Keratinocyte (primary cell): ENCODE data around the gene G6PC1. TPM values are rescaled to one million over a fixed set of nuclear protein-coding genes. Genes with fewer than 3 reads are reported as not detected.
"Not testable (repeated sequence)": the region's sequence is repeated elsewhere in the genome, so short reads cannot be mapped to it uniquely, and the experiment has no call there.

Source experiments
- DNase-seq: peaks from one replicate; pipeline ENCODE4 v3.0.0-alpha.2; 2011; ENCODE audit warnings: low read depth, missing footprints, low spot score
- FAIRE-seq: peaks from 2 replicates; lab custom pipeline; 2011; peaks lifted over from hg19 to GRCh38; lab: Jason Lieb, UNC
- H2AFZ ChIP-seq: 2 replicates; pipeline ENCODE4 v1.6.0; 2012; ENCODE audit warnings: low read length, control low read depth, inconsistent platforms; ENCODE audit not compliant: control insufficient read depth
- H3K27ac ChIP-seq: 2 replicates; pipeline ENCODE4 v1.5.1; 2011; ENCODE audit warnings: low read length; ENCODE audit not compliant: control insufficient read depth, insufficient read depth
- H3K27me3 ChIP-seq: 3 replicates; pipeline ENCODE4 v1.6.0; 2011; ENCODE audit warnings: low read length; ENCODE audit not compliant: control insufficient read depth, insufficient read depth; ENCODE audit errors: extremely low read depth
- H3K36me3 ChIP-seq, 2 experiments: 2 replicates in 1 of 2; 3 replicates in 1 of 2; pipeline ENCODE4 v1.5.1; 2011; ENCODE audit warnings: low read length in 2 of 2, mild to moderate bottlenecking in 1 of 2; ENCODE audit not compliant: control insufficient read depth in 2 of 2, insufficient read depth in 2 of 2; ENCODE audit errors: extremely low read depth in 1 of 2
- H3K4me1 ChIP-seq: 3 replicates; pipeline ENCODE4 v1.5.1; 2011; ENCODE audit warnings: low read length; ENCODE audit not compliant: control insufficient read depth, insufficient read depth; ENCODE audit errors: extremely low read depth
- H3K4me2 ChIP-seq: 3 replicates; pipeline ENCODE4 v1.6.0; 2011; ENCODE audit warnings: low read depth, low read length; ENCODE audit not compliant: control insufficient read depth, insufficient read depth; ENCODE audit errors: extremely low read depth
- H3K4me3 ChIP-seq, 3 experiments: fragments of 200-600 bp in 1 of 3; sonication (generic) in 1 of 3; 2 replicates in 2 of 3; 3 replicates in 1 of 3; pipeline ENCODE4 v1.5.1; 2011 to 2016; ENCODE audit warnings: low read length in 3 of 3, mild to moderate bottlenecking in 3 of 3, control low read depth in 2 of 3, inconsistent platforms in 1 of 3, low read depth in 1 of 3, mixed read lengths in 1 of 3, mixed run types in 1 of 3, moderate library complexity in 1 of 3; ENCODE audit not compliant: control insufficient read depth in 2 of 3, insufficient read depth in 2 of 3; ENCODE audit errors: extremely low read depth in 1 of 3
- H3K79me2 ChIP-seq: 2 replicates; pipeline ENCODE4 v1.6.0; 2012; ENCODE audit warnings: low read length; ENCODE audit not compliant: control insufficient read depth, insufficient read depth
- H3K9ac ChIP-seq: 3 replicates; pipeline ENCODE4 v1.6.0; 2011; ENCODE audit warnings: low read length; ENCODE audit not compliant: control insufficient read depth, insufficient read depth; ENCODE audit errors: extremely low read depth
- H3K9me1 ChIP-seq: 3 replicates; pipeline ENCODE4 v1.6.0; 2011; ENCODE audit warnings: low read length; ENCODE audit not compliant: control insufficient read depth, insufficient read depth; ENCODE audit errors: extremely low read depth
- H3K9me3 ChIP-seq: 2 replicates; pipeline ENCODE4 v1.5.1; 2012; ENCODE audit warnings: low read depth, low read length; ENCODE audit not compliant: control insufficient read depth
- H4K20me1 ChIP-seq: 3 replicates; pipeline ENCODE4 v1.6.0; 2011; ENCODE audit warnings: low read length; ENCODE audit not compliant: control insufficient read depth, insufficient read depth; ENCODE audit errors: extremely low read depth
- EZH2 ChIP-seq: IDR thresholded peaks from one replicate; pipeline ENCODE4 v1.6.1; 2012; ENCODE audit warnings: inconsistent platforms, mild to moderate bottlenecking, low read length, moderate library complexity
- dilution Hi-C: fragments of 300-500 bp; cut with MboI; formaldehyde crosslinking; loops from one replicate; pipeline ENCODE4 v1.7.0; 2020; ENCODE audit warnings: low sequenced_read_pairs; ENCODE audit not compliant: extremely low pct_ligation_motif_present
- polyA plus RNA-seq, 5 experiments: library from polyadenylated mRNA; depleted of rRNA in 3 of 5; stranded (reverse) in 3 of 5; stranded (forward) in 1 of 5; unstranded in 1 of 5; fragments of >200 nt; gene quantifications; 1 replicate in 1 of 5; 2 replicates in 3 of 5; 3 replicates in 1 of 5; pipeline versions ENCODE4 v1.2.1 to v1.2.3, GENCODE V29; 2011 to 2012; ENCODE audit warnings: missing spikeins in 2 of 5, low read depth in 1 of 5, low replicate concordance in 1 of 5
- TF ChIP-seq, protein P1 (sequence below), 3 experiments: IDR thresholded peaks in 1 of 3; conservative IDR thresholded peaks in 1 of 3; optimal IDR thresholded peaks in 1 of 3; 2 replicates in 2 of 3; 3 replicates in 1 of 3; pipeline versions ENCODE3 to v1.5.1; 2011; ENCODE audit warnings: low read length in 3 of 3, mild to moderate bottlenecking in 3 of 3, moderate library complexity in 2 of 3, control low read depth in 1 of 3, inconsistent platforms in 1 of 3; ENCODE audit not compliant: insufficient read depth in 2 of 3; ENCODE audit errors: extremely low read depth in 1 of 3

G6PC1 gene
- polyA plus RNA-seq, 1 donor (not counting 4 experiments of a cell fraction or from before 2014, with no cell fraction given): not detected

DNA sequence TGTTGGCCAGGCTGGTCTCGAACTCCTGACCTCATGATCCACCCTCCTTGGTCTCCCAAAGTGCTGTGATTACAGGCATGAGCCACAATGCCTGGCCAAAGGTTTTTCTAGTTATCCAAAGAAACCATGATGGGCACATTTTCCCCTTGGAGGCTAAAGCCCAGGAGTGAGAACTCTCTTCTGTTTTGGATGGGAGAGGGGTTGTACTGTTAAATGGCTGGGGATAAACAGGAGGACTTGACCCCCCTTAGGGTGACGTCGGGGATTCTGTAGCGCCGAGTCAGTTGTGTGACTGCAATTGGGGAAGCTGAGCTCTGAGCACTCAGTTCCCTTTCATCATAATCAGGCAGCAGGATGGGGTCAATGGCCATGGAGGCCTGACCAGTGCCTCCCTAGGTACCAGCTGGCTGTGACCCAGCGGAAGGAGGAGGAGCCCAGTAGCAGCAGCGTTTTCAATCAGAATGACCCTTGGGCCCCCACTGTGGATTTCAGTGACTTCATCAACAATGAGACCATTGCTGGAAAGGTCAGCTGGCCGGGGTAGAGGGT, 45.5 kb upstream of the G6PC1 start:
- H2AFZ ChIP-seq: no peak overlapping the region
- H4K20me1 ChIP-seq: no peaks in the 10 kb centered on the region
- no peaks in the 10 kb centered on the region for H3K4me1 ChIP-seq
- H3K27ac ChIP-seq: no peak overlapping the region
- no peaks in the 10 kb centered on the region for H3K9me1 ChIP-seq
- no peaks in the 10 kb centered on the region for H3K9me3 ChIP-seq
- H3K27me3 ChIP-seq: no peaks in the 10 kb centered on the region
- DNase-seq: no peak
- FAIRE-seq: no peak
- no peaks in the 10 kb centered on the region for H3K79me2 ChIP-seq
- H3K36me3 ChIP-seq: no peaks in the 10 kb centered on the region
- TF ChIP-seq EZH2: no peak
- TF ChIP-seq, protein P1, sequence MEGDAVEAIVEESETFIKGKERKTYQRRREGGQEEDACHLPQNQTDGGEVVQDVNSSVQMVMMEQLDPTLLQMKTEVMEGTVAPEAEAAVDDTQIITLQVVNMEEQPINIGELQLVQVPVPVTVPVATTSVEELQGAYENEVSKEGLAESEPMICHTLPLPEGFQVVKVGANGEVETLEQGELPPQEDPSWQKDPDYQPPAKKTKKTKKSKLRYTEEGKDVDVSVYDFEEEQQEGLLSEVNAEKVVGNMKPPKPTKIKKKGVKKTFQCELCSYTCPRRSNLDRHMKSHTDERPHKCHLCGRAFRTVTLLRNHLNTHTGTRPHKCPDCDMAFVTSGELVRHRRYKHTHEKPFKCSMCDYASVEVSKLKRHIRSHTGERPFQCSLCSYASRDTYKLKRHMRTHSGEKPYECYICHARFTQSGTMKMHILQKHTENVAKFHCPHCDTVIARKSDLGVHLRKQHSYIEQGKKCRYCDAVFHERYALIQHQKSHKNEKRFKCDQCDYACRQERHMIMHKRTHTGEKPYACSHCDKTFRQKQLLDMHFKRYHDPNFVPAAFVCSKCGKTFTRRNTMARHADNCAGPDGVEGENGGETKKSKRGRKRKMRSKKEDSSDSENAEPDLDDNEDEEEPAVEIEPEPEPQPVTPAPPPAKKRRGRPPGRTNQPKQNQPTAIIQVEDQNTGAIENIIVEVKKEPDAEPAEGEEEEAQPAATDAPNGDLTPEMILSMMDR (optimal IDR thresholded peaks at IDR 0.05 in 1 of 3, IDR thresholded peaks at IDR 0.05 in 1 of 3, conservative IDR thresholded peaks at IDR 0.05 in 1 of 3; ENCODE audit: extremely low read depth in 1 of 3, insufficient read depth in 2 of 3, low read length in 3 of 3): no peak
- no peak overlapping the region for H3K4me2 ChIP-seq
- dilution Hi-C loops: no loop called here
- H3K9ac ChIP-seq: no peak overlapping the region
- H3K4me3 ChIP-seq: no peak overlapping the region

DNA sequence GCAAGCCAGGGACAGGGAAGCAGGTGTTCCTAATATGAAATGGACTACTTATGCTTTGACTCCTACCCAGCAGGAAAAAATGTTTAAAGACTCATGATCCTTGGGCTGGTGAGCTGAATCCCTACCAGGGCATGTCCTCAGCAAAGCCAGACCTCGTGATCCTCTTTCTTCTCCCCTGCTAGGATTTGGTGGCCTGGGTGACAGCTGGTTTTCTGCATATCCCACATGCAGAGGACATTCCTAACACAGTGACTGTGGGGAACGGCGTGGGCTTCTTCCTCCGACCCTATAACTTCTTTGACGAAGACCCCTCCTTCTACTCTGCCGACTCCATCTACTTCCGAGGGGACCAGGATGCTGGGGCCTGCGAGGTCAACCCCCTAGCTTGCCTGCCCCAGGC, 44.5 kb upstream of the G6PC1 start:
- DNase-seq, H2AFZ ChIP-seq, H3K9ac ChIP-seq, H3K9me3 ChIP-seq, H3K9me1 ChIP-seq, H3K4me2 ChIP-seq, H3K27me3 ChIP-seq, H3K27ac ChIP-seq, dilution Hi-C loops, H3K4me3 ChIP-seq, H3K79me2 ChIP-seq, H3K4me1 ChIP-seq, FAIRE-seq, H4K20me1 ChIP-seq, H3K36me3 ChIP-seq: not testable (repeated sequence)

DNA sequence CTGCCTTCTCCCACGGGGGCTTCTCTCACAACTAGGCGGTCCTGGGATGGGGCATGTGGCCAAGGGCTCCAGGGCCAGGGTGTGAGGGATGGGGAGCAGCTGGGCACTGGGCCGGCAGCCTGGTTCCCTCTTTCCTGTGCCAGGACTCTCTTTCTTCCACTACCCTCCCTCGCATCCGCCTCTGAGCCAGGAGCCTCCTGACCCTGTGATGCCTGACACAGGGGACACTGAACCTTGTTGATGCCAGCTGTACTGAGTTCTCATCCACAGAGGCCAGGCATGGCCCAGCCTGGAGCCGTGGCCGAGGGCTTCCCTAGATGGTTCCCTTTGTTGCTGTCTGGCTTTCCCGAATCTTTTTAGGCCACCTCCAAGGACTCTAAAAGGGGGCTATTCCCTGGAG, 44.1 kb upstream of the G6PC1 start:
- H3K79me2 ChIP-seq, H3K9ac ChIP-seq, H3K4me3 ChIP-seq, H3K27me3 ChIP-seq, H3K4me1 ChIP-seq, dilution Hi-C loops, H3K9me1 ChIP-seq, DNase-seq, H3K36me3 ChIP-seq, H4K20me1 ChIP-seq, FAIRE-seq, H2AFZ ChIP-seq, H3K27ac ChIP-seq, H3K9me3 ChIP-seq, H3K4me2 ChIP-seq: not testable (repeated sequence)
